Measurements from ENCODE around the gene LPCAT1. TPM values are rescaled to one million over a fixed set of nuclear protein-coding genes. Genes with fewer than 3 reads are reported as not detected.

Gene LPCAT1
- total RNA-seq (2022; extraction: Qiagen RNA extraction) = 163 to 174 TPM (median 170 TPM) in 5 replicates

GRCh38 chr5:1523793-1524480 lies at the start of gene LPCAT1:
TSS of gene LPCAT1 (minus strand) at chr5:1523960. CDS start at chr5:1523844, 116 bp downstream.

GRCh38 chr5:1445313-1445688 lies 78.5 kb downstream of the LPCAT1 start, which contains the start of gene SLC6A3:
TSS of gene SLC6A3 (minus strand) at chr5:1445440. CDS start at chr5:1443197, 2,243 bp downstream.

Other genes with a start within 250 kb of the LPCAT1 start
- 2.3 to 3.1 TPM (median 2.8 TPM) in 5 replicates for gene TERT, start 228.9 kb downstream of the LPCAT1 start, total RNA-seq (2022; extraction: Qiagen RNA extraction)
- gene CLPTM1L, start 178.9 kb downstream of the LPCAT1 start, total RNA-seq (2022; extraction: Qiagen RNA extraction) = 164 to 207 TPM (median 177 TPM) in 5 replicates
- 1.00 to 2.2 TPM (median 1.3 TPM) in 5 replicates for gene SLC6A3, start 78.5 kb downstream of the LPCAT1 start, total RNA-seq (2022; extraction: Qiagen RNA extraction)